Activated naive CD4-positive, alpha-beta T cell treated with anti-CD3 and anti-CD28 coated beads, Interleukin-2, amount 50 U/mL, for 24 hours (primary cell): Measurements from ENCODE around the gene ETV2.
"Not testable (repeated sequence)": the region's sequence is repeated elsewhere in the genome, so short reads cannot be mapped to it uniquely, and the experiment has no call there.

Source experiments
- H3K27ac Mint-ChIP-seq: one replicate; pipeline ENCODE4 v1.8.0; 2021; ENCODE audit warnings: mild to moderate bottlenecking, mixed read lengths
- H3K27me3 Mint-ChIP-seq: one replicate; pipeline ENCODE4 v1.8.0; 2021; ENCODE audit warnings: mixed read lengths
- H3K36me3 Mint-ChIP-seq: one replicate; pipeline ENCODE4 v1.8.0; 2021; ENCODE audit warnings: mixed read lengths
- H3K4me1 Mint-ChIP-seq: one replicate; pipeline ENCODE4 v1.8.0; 2021; ENCODE audit warnings: mixed read lengths
- H3K4me3 Mint-ChIP-seq: one replicate; pipeline ENCODE4 v1.8.0; 2021; ENCODE audit warnings: mild to moderate bottlenecking, mixed read lengths
- H3K9me3 Mint-ChIP-seq: one replicate; pipeline ENCODE4 v1.8.0; 2021; ENCODE audit warnings: mixed read lengths

ETV2 gene, protein sequence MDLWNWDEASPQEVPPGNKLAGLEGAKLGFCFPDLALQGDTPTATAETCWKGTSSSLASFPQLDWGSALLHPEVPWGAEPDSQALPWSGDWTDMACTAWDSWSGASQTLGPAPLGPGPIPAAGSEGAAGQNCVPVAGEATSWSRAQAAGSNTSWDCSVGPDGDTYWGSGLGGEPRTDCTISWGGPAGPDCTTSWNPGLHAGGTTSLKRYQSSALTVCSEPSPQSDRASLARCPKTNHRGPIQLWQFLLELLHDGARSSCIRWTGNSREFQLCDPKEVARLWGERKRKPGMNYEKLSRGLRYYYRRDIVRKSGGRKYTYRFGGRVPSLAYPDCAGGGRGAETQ

DNA sequence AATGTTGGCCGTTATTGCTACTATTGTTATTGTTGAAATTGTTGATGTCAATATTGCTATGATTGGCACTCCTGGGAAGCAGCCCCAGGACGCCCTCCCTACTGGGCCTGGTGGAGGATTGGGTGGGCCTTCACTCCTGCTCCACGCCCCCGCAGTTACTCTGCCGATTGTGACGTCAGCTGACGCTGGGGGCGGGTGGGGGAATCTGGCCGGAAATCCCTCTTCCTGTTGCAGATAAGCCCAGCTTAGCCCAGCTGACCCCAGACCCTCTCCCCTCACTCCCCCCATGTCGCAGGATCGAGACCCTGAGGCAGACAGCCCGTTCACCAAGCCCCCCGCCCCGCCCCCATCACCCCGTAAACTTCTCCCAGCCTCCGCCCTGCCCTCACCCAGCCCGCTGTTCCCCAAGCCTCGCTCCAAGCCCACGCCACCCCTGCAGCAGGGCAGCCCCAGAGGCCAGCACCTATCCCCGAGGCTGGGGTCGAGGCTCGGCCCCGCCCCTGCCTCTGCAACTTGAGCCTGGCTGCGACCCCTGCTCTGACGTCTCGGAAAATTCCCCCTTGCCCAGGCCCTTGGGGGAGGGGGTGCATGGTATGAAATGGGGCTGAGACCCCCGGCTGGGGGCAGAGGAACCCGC lies at the start of gene ETV2:
Gene ETV2, plus strand, starts transcription at position 231 of the 637 bp plus-strand sequence. CDS start 716 bp downstream, outside the sequence.
- H3K36me3 Mint-ChIP-seq = no peaks in the 10 kb centered on the region
- peak within 1 kb of the TSS; percentile 23 for H3K4me3 Mint-ChIP-seq
- H3K9me3 Mint-ChIP-seq = no peaks in the 10 kb centered on the region
- no peak within 1 kb of the TSS for H3K27ac Mint-ChIP-seq
- peaks cover 34% of the 10 kb centered on the region for H3K4me1 Mint-ChIP-seq
- H3K27me3 Mint-ChIP-seq = no peaks in the 10 kb centered on the region

DNA sequence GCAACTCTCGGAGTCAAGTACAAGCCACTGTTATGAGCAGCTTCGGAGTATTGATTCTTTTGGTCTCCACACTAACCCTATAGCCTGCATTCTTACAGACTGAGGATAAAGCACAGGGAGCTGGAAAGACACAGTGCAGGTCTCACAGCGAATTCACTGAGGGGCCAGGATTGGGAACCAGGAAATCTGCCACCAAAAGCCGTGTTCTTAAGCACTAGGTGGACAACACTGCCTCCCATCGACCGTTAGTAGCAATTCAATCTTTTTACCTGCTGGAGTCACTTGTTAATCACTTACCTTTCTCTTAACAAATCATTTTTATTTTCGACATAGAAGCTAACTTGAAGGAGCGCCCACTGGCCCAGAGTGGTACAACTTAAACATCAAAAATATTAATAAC lies 49.3 kb upstream of the ETV2 start:
- Mint-ChIP-seq H3K4me1 (no peaks in the 10 kb centered on the region), H3K36me3 (no peaks in the 10 kb centered on the region), H3K9me3 (no peaks in the 10 kb centered on the region), H3K27ac (no peak overlapping the region), H3K27me3 (peaks cover 1% of the 10 kb centered on the region), H3K4me3 (no peak overlapping the region)

DNA sequence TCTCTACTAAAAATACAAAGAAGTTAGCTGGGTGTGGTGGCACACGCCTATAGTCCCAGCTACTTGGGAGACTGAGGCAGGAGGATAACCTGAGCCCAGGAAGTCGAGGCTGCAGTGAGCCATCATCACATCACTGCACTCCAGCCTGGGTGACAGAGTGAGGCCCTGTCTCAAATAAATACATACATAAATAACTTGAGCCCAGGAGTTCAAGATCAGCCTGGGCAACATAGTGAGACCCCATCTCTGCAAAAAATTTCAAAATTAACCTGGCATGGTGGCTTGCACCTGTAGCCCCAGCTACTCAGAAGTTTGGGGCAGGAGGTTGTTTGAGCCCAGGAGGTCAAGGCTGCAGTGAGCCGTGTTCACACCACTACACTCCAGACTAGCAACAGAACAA lies 46.5 kb upstream of the ETV2 start:
- not testable (repeated sequence) for H3K4me3 Mint-ChIP-seq, H3K27me3 Mint-ChIP-seq, H3K27ac Mint-ChIP-seq, H3K36me3 Mint-ChIP-seq, H3K4me1 Mint-ChIP-seq, H3K9me3 Mint-ChIP-seq

DNA sequence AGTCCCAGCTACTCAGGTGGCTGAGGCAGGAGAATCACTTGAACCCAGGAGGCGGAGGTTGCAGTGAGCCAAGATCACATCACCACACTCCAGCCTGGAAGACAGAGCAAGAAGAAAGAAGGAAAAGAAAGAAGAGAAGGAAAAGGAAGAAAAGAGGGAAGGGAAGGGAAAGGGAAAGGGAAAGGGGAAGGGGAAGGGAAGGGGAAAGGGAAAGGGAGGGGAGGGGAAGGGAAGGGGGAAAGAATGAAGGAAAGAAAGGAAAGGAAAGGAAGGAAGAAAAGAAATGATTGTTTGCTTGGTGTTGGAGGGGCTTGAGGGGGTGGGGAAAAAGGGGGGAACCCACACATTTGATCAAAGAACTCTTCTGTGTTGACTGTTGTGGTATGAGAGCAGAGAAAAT lies 45.6 kb upstream of the ETV2 start:
- Mint-ChIP-seq H3K27me3 (peaks cover 3% of the 10 kb centered on the region), H3K27ac (no peak overlapping the region), H3K36me3 (no peaks in the 10 kb centered on the region), H3K4me1 (no peaks in the 10 kb centered on the region), H3K9me3 (no peaks in the 10 kb centered on the region), H3K4me3 (no peak overlapping the region)

- Mint-ChIP-seq H3K36me3 (no peaks in the 10 kb centered on the region), H3K4me3 (no peak overlapping the region), H3K9me3 (no peaks in the 10 kb centered on the region), H3K27ac (no peak overlapping the region), H3K4me1 (no peaks in the 10 kb centered on the region), H3K27me3 (peaks cover 3% of the 10 kb centered on the region)
Measured at GRCh38 chr19:35596366-35596999, 45.1 kb upstream of the ETV2 start.

- Mint-ChIP-seq H3K4me3 (no peak overlapping the region), H3K27me3 (peaks cover 2% of the 10 kb centered on the region), H3K9me3 (no peaks in the 10 kb centered on the region), H3K27ac (no peak overlapping the region), H3K4me1 (no peaks in the 10 kb centered on the region), H3K36me3 (no peaks in the 10 kb centered on the region)
Measured at GRCh38 chr19:35601971-35602370, 39.6 kb upstream of the ETV2 start.

- not testable (repeated sequence) for H3K36me3 Mint-ChIP-seq, H3K9me3 Mint-ChIP-seq, H3K4me1 Mint-ChIP-seq, H3K27me3 Mint-ChIP-seq, H3K27ac Mint-ChIP-seq, H3K4me3 Mint-ChIP-seq
Measured at GRCh38 chr19:35604436-35604835, 37.1 kb upstream of the ETV2 start.

GRCh38 chr19:35607170-35607569 lies 34.4 kb upstream of the ETV2 start:
- H3K36me3 Mint-ChIP-seq, H3K27ac Mint-ChIP-seq, H3K9me3 Mint-ChIP-seq, H3K27me3 Mint-ChIP-seq, H3K4me3 Mint-ChIP-seq: not testable (repeated sequence)
- H3K4me1 Mint-ChIP-seq = peaks cover 21% of the 10 kb centered on the region

DNA sequence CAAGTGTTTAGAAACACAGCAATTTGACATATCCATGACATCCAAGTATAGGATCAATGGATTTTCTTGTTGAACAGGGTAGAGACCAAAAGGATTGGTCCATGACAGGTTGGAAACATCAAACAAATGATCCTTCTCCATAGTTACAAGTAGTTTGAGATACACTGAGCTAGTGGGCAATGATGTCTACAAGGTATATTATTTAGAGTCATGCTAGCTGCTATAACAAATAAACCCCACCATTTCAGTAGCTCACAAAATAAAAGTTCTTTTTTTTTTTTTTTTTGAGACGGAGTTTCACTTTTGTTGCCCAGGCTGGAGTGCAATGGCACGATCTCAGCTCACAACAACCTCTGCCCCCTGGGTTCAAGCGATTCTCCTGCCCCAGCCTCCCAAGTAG lies 33.9 kb upstream of the ETV2 start:
- Mint-ChIP-seq H3K4me3 (no peak overlapping the region), H3K4me1 (peaks cover 25% of the 10 kb centered on the region), H3K9me3 (peaks cover 6% of the 10 kb centered on the region), H3K36me3 (no peaks in the 10 kb centered on the region), H3K27me3 (no peaks in the 10 kb centered on the region), H3K27ac (no peak overlapping the region)

- peaks cover 6% of the 10 kb centered on the region for H3K9me3 Mint-ChIP-seq
- no peaks in the 10 kb centered on the region for H3K27me3 Mint-ChIP-seq
- no peak overlapping the region for H3K4me3 Mint-ChIP-seq
- peak overlapping the region; percentile 81 for H3K27ac Mint-ChIP-seq
- no peaks in the 10 kb centered on the region for H3K36me3 Mint-ChIP-seq
- H3K4me1 Mint-ChIP-seq = peaks cover 25% of the 10 kb centered on the region
Measured at GRCh38 chr19:35608251-35608650, 33.3 kb upstream of the ETV2 start.

- Mint-ChIP-seq H3K36me3 (no peaks in the 10 kb centered on the region), H3K9me3 (peaks cover 6% of the 10 kb centered on the region), H3K27me3 (no peaks in the 10 kb centered on the region), H3K27ac (peak overlapping the region; percentile 95), H3K4me1 (peaks cover 32% of the 10 kb centered on the region), H3K4me3 (peak overlapping the region; percentile 61)
Measured at GRCh38 chr19:35609851-35610353, 31.6 kb upstream of the ETV2 start.

DNA sequence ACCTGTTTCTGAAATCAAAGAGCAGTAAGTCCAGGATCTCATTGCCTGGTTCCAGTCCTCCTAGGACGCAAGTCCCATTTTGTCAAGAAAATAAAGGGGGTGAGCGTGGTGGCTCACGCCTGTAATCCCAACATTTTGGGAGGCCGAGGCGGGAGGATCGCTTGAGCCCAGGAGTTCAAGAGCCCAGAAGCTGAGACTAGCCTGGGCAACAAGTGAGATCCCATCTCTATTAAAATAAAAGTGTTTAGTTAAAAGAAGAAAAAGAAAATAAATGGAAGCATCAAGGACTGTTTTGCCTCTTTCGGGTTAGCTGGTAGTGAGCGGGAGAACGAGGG lies 29.4 kb upstream of the ETV2 start:
- Mint-ChIP-seq H3K27me3 (no peaks in the 10 kb centered on the region), H3K4me1 (peaks cover 32% of the 10 kb centered on the region), H3K9me3 (peaks cover 6% of the 10 kb centered on the region), H3K4me3 (peak overlapping the region; percentile 89), H3K27ac (peak overlapping the region; percentile 98), H3K36me3 (peaks cover 3% of the 10 kb centered on the region)

DNA sequence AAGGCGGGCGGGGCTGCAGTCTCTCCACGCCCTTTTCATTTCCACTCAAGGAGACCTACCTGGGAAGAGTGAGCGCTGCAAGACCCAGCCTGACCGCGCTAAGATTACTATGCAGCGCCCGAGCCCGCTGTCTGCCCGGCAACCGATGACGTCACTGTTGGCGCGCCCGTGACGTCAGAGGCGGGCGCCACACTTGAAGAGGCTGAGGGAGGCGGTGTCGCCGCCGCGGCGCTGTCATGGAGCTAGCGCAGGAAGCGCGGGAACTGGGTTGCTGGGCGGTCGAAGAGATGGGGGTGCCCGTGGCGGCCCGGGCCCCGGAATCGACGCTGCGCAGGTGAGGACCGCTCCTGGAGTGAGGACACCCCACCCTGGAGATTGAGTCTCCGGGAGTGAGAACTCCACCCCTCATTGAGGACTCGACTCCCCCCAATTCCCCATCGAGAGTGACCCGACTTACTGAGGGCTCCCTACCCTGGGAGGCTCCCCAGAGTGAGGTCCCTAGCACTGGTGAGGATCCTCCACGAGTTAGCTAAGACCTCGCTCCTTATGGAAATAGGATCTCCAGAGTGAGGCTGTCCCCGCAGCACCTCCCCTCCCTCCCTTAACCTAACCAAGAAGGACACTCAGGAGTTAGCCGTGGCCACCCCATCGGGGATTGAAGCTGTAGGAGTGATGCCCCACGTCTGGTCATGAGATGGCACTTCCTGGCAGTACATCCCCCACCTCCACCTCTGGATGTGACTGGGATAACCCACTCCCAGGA lies 28.8 kb upstream of the ETV2 start, which contains the start of gene HAUS5:
Gene HAUS5, plus strand, starts transcription at position 177 of the 763 bp plus-strand sequence. Its CDS starts 60 bp downstream, at position 237.
- H3K36me3 Mint-ChIP-seq = peaks cover 3% of the 10 kb centered on the region
- peaks cover 6% of the 10 kb centered on the region for H3K9me3 Mint-ChIP-seq
- H3K27me3 Mint-ChIP-seq = no peaks in the 10 kb centered on the region
- peaks cover 32% of the 10 kb centered on the region for H3K4me1 Mint-ChIP-seq
- peak within 1 kb of the TSS; percentile 98 for H3K27ac Mint-ChIP-seq
- peak within 1 kb of the TSS; percentile 89 for H3K4me3 Mint-ChIP-seq

GRCh38 chr19:35613574-35613973 lies 28.0 kb upstream of the ETV2 start:
- H3K36me3 Mint-ChIP-seq = peaks cover 3% of the 10 kb centered on the region
- H3K4me3 Mint-ChIP-seq = peak overlapping the region; percentile 89
- no peaks in the 10 kb centered on the region for H3K27me3 Mint-ChIP-seq

GRCh38 chr19:35615036-35615435 lies 26.5 kb upstream of the ETV2 start:
- Mint-ChIP-seq H3K4me1 (peaks cover 20% of the 10 kb centered on the region), H3K27me3 (no peaks in the 10 kb centered on the region), H3K9me3 (no peaks in the 10 kb centered on the region), H3K27ac (no peak overlapping the region), H3K36me3 (peaks cover 3% of the 10 kb centered on the region), H3K4me3 (no peak overlapping the region)

More at GRCh38 chr19:35613574-35613973, 28.0 kb upstream of the ETV2 start:
- Mint-ChIP-seq H3K4me1 (peaks cover 30% of the 10 kb centered on the region), H3K27ac (peak overlapping the region; percentile 62), H3K9me3 (peaks cover 2% of the 10 kb centered on the region)
